Measurements from ENCODE around the gene MPRIP.

- TF ChIP-seq CTCF (optimal IDR thresholded peaks at IDR 0.05 in 1 of 3, IDR thresholded peaks at IDR 0.05 in 1 of 3, conservative IDR thresholded peaks at IDR 0.05 in 1 of 3; ENCODE audit: extremely low read depth in 1 of 3, insufficient read depth in 2 of 3, low read length in 3 of 3) (no peak), EZH2 (IDR thresholded peaks at IDR 0.05; ENCODE audit: low read length) (no peak)
Measured at GRCh38 chr17:17076066-17076465, 33.8 kb downstream of the MPRIP start.
